ENCODE measurements around the gene MYH15.

DNA sequence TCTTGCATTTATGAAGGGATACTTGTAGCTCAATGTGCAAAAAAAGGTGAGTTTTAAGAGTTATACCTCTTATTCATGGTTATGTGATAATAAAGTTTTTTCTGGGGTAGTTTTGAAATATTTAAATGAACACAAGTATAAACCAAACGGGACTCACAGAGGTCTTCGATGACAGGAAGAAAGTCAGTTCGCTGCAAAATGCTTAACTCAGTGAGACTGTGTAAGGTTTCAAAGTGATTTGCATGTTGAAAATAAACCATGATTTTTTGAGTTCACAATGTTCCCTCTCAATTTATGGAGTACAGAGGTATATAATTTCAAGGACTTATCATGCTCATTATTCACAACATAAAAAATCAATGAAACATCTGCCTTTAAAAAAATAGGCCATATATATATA is 36.3 kb upstream of the MYH15 start:
- TF ChIP-seq, protein P1, sequence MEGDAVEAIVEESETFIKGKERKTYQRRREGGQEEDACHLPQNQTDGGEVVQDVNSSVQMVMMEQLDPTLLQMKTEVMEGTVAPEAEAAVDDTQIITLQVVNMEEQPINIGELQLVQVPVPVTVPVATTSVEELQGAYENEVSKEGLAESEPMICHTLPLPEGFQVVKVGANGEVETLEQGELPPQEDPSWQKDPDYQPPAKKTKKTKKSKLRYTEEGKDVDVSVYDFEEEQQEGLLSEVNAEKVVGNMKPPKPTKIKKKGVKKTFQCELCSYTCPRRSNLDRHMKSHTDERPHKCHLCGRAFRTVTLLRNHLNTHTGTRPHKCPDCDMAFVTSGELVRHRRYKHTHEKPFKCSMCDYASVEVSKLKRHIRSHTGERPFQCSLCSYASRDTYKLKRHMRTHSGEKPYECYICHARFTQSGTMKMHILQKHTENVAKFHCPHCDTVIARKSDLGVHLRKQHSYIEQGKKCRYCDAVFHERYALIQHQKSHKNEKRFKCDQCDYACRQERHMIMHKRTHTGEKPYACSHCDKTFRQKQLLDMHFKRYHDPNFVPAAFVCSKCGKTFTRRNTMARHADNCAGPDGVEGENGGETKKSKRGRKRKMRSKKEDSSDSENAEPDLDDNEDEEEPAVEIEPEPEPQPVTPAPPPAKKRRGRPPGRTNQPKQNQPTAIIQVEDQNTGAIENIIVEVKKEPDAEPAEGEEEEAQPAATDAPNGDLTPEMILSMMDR (conservative IDR thresholded peaks at IDR 0.05; ENCODE audit: low read length) = no peak
- no peak for TF ChIP-seq EZH2phosphoT487 (IDR thresholded peaks at IDR 0.05; ENCODE audit: borderline replicate concordance, low read depth, low read length)

All from OCI-LY7 (cell line).